Occipital lobe (tissue), 2 donors: ENCODE measurements around the gene METTL6. TPM values are rescaled to one million over a fixed set of nuclear protein-coding genes. Genes with fewer than 3 reads are reported as not detected.
A peak's percentile ranks its signal among the peaks of the same experiment; 100 is the strongest.
"Not testable (repeated sequence)": the region's sequence is repeated elsewhere in the genome, so short reads cannot be mapped to it uniquely, and the experiment has no call there.

Source experiments
- DNase-seq: peaks from one replicate; lab custom pipeline; 2025; lab: John Stamatoyannopoulos, UW
- total RNA-seq: library from RNA; depleted of rRNA; stranded (reverse); fragments of >200 nt; gene quantifications from one replicate; pipeline ENCODE4 v1.2.3, GENCODE V29; 2014

The METTL6 gene
- total RNA-seq, 1 donor from 2014 or later = 89.2 TPM

DNA sequence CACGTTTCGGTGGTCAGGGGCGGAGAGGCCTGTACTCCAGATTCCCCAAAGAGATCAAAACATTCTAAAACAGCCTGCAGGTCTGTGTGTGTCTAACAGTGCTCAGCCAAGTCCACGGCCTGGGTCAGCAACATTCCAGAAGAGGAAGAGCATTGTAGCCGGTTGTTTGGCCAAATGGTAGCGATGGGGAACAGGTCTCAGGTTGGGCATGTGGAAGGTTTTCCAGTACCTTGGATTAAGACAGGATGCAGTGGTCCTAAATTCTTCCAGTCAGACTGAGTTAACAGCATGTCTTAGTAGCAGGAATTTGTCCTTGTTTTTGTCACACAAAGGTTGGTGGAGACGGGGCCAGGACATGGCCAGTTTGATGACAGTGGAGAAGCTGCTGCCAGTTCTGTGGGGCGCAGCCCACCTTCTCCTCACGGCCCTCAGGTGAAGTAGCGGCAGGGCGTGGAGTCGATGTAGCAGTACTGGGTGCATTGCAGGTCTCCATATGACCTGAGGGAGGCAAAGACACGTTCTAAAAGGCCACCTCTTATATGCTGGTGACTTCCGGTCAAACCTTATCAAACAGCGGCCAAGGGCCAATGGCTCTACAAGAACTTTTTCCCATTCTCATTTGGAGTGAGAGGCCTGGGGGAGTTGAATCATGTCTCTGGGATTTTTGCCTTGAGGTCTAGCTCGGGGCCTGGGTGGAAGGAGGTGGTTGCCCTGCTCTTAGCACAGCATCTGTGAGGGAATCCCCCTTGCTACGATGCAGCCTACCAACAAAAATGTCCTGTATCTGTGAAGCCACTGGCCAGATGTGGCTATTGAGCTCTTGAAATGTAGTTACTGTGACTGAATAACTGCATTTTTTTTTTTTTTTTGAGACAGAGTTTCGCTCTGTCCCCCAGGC is 24.1 kb upstream of the METTL6 start:
- DNase-seq = no peak

DNA sequence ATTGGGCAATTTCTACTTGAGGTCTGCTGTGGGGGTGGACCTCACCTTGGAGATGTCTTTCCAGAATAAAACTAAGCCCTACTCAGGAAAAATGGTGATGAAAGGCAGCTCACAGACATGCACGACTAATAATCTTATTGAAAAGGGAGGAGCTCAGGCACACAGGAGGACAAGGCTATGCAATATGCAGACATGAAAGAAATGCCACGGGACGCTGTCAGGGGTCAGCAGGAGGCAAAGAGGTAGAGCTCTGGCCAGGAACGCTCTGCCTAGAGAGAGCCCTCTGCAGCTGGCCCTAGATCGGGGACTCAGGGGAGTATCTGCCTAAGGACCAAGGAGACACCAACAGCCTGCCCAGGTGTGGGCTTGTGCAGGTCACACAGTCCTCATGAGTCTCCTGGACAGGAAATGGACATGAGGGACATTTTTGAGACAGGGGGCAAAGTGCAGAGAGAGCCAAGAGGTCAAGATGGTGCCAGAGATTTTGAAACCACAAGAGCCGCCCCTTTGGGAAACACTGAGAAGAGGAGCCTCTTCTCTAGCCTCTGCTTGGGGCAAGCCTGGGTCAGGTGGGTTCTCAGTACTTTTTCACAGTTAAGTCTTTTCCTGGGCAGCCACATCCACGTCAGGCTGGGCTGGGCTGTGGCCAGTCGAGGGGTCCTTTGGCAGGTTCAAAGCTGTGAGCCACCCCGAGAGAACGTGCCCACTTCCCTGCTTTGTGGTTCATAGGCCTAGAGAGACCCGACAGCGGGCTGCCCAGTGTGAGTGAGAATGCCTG is 23.3 kb upstream of the METTL6 start:
- DNase-seq = no peak

DNA sequence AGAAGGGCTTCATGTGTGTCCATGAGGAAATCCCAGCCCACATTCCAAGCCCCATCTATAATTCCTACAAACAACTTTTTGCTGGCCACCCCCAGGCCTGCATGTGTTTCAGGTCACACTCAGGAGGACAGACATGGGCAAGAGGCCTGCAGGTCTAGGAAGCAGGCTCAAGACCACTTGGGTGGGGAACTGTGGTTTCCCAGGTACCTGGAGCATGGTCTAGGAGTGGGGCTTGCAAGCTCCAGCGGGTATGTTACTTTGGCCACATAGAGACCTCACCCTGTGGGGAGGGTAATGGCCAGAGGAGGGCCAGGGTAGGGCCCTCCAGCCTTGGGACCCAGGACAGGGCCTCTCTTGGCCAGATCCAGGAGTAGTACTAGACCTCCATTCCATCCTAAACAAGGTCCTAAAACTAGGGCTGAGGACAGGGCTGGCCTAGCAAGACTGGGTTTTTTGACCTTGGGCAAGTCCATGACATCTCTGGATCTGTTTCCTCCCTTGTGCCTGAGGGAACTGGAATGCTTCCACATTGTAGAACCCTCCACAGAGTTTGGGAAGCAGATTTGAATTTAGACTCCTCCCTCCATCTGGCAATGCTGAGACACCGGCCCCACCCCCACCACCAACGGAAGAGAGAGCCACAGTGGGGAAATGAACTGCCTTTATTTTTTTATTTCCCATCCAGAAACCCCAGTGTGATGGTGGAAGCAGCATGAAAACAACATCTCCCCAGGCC is 22.3 kb upstream of the METTL6 start:
- no peak for DNase-seq

- no peak for DNase-seq
Measured at GRCh38 chr3:15443826-15444524, 16.6 kb upstream of the METTL6 start.

- no peak for DNase-seq
Measured at GRCh38 chr3:15440891-15441290, 13.5 kb upstream of the METTL6 start.

DNA sequence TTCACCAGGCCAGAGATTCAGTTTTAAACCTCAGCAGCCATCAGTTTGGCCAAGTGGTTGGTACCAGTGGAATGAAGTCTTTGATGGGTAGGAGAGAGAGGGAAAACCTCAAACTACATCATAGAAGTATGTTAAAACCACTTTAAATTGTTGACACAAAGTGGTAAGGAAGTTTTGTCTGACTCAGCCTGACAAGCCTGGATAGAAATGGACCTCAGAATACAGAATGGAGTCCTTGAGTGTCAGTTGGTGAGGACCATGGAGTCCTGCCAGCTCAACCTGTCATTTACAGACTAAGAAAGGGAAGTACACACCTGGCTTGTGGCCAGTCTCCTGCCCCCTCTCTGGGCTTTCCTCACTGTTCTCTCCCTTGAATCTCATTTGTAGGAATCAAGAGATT is 12.1 kb upstream of the METTL6 start:
- DNase-seq = no peak

- DNase-seq = no peak
Measured at GRCh38 chr3:15438983-15439382, 11.6 kb upstream of the METTL6 start.

- peak; percentile 31 for DNase-seq
Measured at GRCh38 chr3:15436246-15436645, 8.9 kb upstream of the METTL6 start.

DNA sequence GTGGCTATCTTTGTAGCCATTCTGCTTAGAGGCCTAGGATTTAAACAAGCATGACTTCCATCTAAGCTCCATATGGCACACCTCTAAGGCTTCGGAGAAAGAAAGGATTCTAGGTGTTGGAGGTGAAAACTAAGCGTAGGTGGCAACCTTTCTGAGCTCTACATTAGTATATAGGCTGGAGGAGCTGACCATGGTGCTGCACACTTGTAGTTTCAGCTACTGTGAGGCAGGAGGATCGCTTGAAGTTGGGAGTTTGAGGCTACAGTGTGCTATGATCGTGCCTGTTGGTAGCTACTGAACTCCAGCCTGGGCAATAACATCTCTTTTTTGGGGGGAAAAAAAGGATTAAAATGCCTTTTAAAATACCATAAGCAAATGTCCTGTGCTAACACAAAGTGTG is 7.4 kb upstream of the METTL6 start:
- no peak for DNase-seq

- no peak for DNase-seq
Measured at GRCh38 chr3:15433531-15433930, 6.2 kb upstream of the METTL6 start.

GRCh38 chr3:15431256-15431837 is 4.0 kb upstream of the METTL6 start:
- no peak for DNase-seq

- DNase-seq = no peak
Measured at GRCh38 chr3:15430624-15431023, 3.3 kb upstream of the METTL6 start.

- DNase-seq = no peak
Measured at GRCh38 chr3:15429080-15429479, 1.7 kb upstream of the METTL6 start.

DNA sequence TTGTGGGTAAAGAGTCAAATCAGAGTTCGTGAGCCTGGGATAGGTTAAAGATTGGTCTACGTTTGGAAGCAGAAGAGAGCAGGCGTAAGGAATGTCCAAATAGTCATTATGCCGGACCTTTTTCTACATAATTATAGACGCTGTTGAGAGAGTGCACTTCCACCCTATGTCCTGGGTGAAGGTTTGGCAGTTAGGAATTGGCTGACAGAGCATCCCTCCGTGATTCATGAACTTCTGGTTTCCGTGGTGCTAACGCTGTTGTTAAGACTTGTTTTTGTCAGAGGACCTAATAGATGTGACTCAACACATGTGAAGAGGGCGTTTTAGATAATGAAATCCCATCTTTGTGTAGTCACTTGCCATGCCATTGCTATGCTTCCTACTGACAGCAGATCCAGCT is 1.2 kb upstream of the METTL6 start:
- DNase-seq = no peak

DNA sequence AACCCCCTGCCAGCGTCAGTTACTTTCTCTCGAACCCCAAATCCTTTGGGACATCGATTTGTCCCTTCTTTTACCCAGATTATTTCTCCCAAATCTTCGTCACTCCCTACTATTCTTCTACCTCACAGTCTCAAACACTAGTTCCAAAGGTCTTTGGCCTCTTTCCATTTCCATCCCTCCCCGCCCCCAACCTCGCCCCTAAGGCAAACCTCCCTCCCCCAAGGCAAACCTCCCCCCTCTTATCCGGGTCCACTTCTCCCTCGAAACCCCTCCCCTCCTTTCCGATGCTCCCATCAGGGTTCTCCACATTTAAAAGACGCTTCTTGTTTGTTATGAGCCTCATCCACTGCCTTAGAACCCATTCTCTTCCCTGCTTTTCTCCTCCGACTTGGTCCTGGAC is 637 bp upstream of the METTL6 start:
- no peak for DNase-seq

DNA sequence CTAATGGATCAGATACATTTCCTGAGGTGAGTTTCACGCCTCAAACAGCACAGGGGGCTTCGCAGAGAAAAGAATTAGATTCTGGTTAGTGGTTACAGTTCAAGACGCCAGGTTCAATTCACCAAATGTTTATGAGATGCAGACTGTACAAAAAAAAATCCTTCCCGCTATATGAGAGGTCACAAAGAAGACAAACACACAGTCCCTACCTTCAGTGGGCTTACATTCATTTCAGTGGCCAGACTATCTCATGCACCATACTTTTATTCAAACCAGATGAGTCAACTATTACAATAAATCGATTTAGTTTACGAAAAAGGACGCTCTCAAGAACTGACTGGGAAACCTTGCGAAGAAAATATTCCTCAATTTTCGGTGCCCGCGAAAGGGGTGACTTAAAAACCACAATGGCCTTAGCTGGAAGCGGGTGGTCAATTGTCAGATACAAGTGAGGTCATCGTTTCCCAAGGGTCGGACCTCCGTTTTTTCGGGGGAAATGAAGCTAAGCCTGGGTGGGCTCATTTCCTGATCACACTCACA is 695 bp downstream of the METTL6 start:
- no peak for DNase-seq

DNA sequence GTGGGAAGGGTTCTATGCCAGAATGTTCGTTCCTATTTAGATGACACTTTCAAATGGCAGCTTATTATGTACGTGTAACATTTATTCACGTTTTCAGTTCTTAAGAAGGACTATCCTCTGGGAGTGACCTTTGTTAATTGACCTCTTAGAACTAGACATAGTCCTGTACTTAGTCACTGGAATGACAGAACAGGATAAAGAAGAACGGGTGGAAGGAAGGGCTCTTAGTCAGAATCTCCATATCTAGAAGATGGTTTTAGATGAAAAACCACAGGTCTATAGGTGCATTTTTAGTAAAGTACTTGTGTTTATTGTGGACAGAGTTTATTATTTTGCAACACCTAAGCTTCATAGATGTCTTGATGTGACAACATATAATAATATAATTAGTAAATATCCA is 6.5 kb downstream of the METTL6 start:
- DNase-seq = no peak

- not testable (repeated sequence) for DNase-seq
Measured at GRCh38 chr3:15410966-15411365, 16.4 kb downstream of the METTL6 start.

- no peak for DNase-seq
Measured at GRCh38 chr3:15409774-15410173, 17.6 kb downstream of the METTL6 start.

DNA sequence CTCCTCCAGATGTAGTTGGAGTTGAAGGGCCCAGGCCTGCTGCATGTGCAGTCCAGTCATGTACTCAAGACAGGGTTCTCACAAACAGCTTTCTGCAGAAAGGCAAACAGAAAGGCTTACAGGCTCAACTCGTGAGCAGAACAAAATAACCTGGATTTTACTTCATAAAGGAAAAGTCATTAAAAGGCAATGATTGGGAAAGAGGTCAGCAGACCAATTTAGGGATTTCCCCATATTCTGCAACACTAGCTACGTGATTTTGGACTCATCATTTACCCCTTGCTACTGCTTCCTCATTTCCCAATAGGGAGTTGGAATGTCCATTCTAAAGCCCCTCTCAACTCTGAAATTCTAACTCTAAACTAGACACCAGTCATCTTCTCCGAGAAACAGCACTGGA is 18.1 kb downstream of the METTL6 start:
- DNase-seq = no peak
